Activated CD8-positive, alpha-beta memory T cell treated with anti-CD3 and anti-CD28 coated beads, Interleukin-2, amount 10 ng/mL, durations not matched to agents 7 days and 5 days (primary cell): ENCODE measurements around the gene PIP5K1B. TPM values are rescaled to one million over a fixed set of nuclear protein-coding genes. Genes with fewer than 3 reads are reported as not detected.
"Not testable (repeated sequence)": the region's sequence is repeated elsewhere in the genome, so short reads cannot be mapped to it uniquely, and the experiment has no call there.

Source experiments
- ATAC-seq: fragments of 150-1000 bp; cut with Tn5 transposase; one replicate; pipeline ENCODE4 v1.10.0; 2021; ENCODE audit warnings: moderate library complexity
- CTCF ChIA-PET: fragments of 350-600 bp; sonication (Branson Sonifier 250); formaldehyde crosslinking; loops from one replicate; lab custom pipeline; 2021; ENCODE audit warnings: antibody characterized with exemption; lab: Charles Lee
- DNase-seq: peaks from one replicate; pipeline ENCODE4 v3.0.0-alpha.2; 2020
- H3K27ac Mint-ChIP-seq: one replicate; pipeline ENCODE4 v1.8.0; 2021; ENCODE audit warnings: mild to moderate bottlenecking, mixed read lengths
- H3K27me3 Mint-ChIP-seq: one replicate; pipeline ENCODE4 v1.8.0; 2021; ENCODE audit warnings: mixed read lengths
- H3K36me3 Mint-ChIP-seq: one replicate; pipeline ENCODE4 v1.8.0; 2021; ENCODE audit warnings: mild to moderate bottlenecking, mixed read lengths
- H3K4me1 Mint-ChIP-seq: one replicate; pipeline ENCODE4 v1.8.0; 2021; ENCODE audit warnings: mixed read lengths
- H3K4me3 Mint-ChIP-seq: one replicate; pipeline ENCODE4 v1.8.0; 2021; ENCODE audit warnings: mild to moderate bottlenecking, moderate library complexity, mixed read lengths
- H3K9me3 Mint-ChIP-seq: one replicate; pipeline ENCODE4 v1.8.0; 2022; ENCODE audit warnings: low read depth, mixed read lengths
- total RNA-seq, 2 experiments: library from RNA; stranded (reverse); gene quantifications; one replicate each; pipeline ENCODE4 v1.2.3, GENCODE V29; 2021

The PIP5K1B gene
- total RNA-seq, 2 experiments from 2014 or later = 0.85 to 23.2 TPM

- Mint-ChIP-seq H3K36me3 (no peaks in the 10 kb centered on the region), H3K4me3 (no peak overlapping the region), H3K9me3 (no peaks in the 10 kb centered on the region), H3K4me1 (peaks cover 51% of the 10 kb centered on the region), H3K27ac (no peak overlapping the region), H3K27me3 (no peaks in the 10 kb centered on the region)
- ATAC-seq (no peak), DNase-seq (no peak)
- CTCF ChIA-PET = interaction anchor here (0.8 to 1.5 kb wide), 5 partner anchors 9 to 35 kb away, joined by 3 to 6 read pairs (median 4); no protein-coding TSS in a partner anchor
Observed at GRCh38 chr9:68983522-68984424, 278.7 kb downstream of the PIP5K1B start.

- not testable (repeated sequence) for DNase-seq, H3K9me3 Mint-ChIP-seq, H3K27ac Mint-ChIP-seq, H3K27me3 Mint-ChIP-seq, ATAC-seq, H3K4me3 Mint-ChIP-seq, H3K36me3 Mint-ChIP-seq
- peaks cover 19% of the 10 kb centered on the region for H3K4me1 Mint-ChIP-seq
- CTCF ChIA-PET = interaction anchor here (1.2 kb wide), 1 partner anchor 49 kb away, joined by 4 read pairs; the partner anchor contains the start of gene FXN
Observed at GRCh38 chr9:68986949-68987348, 281.9 kb downstream of the PIP5K1B start.

GRCh38 chr9:68991457-68991856 is 286.4 kb downstream of the PIP5K1B start:
- ATAC-seq (no peak), DNase-seq (no peak)
- CTCF ChIA-PET = no interaction called here
- Mint-ChIP-seq H3K4me1 (peaks cover 8% of the 10 kb centered on the region), H3K27me3 (peaks cover 2% of the 10 kb centered on the region), H3K36me3 (no peaks in the 10 kb centered on the region), H3K27ac (no peak overlapping the region), H3K4me3 (no peak overlapping the region), H3K9me3 (no peaks in the 10 kb centered on the region)

- Mint-ChIP-seq H3K27me3 (peaks cover 9% of the 10 kb centered on the region), H3K36me3 (no peaks in the 10 kb centered on the region), H3K9me3 (no peaks in the 10 kb centered on the region), H3K4me3 (no peak overlapping the region), H3K4me1 (peaks cover 24% of the 10 kb centered on the region), H3K27ac (no peak overlapping the region)
- ATAC-seq (no peak), DNase-seq (no peak)
- CTCF ChIA-PET = interaction anchor here (0.7 to 1.4 kb wide), 2 partner anchors 12 to 46 kb away, joined by 3 read pairs; no protein-coding TSS in a partner anchor
Observed at GRCh38 chr9:68995776-68996175, 290.7 kb downstream of the PIP5K1B start.

GRCh38 chr9:68996462-68996861 is 291.4 kb downstream of the PIP5K1B start:
- H3K4me3 Mint-ChIP-seq = no peak overlapping the region
- no peak overlapping the region for H3K27ac Mint-ChIP-seq
- no peaks in the 10 kb centered on the region for H3K9me3 Mint-ChIP-seq
- CTCF ChIA-PET = interaction anchor here (2.2 kb wide), 1 partner anchor 413 kb away, joined by 9 read pairs; no protein-coding TSS in a partner anchor
- H3K36me3 Mint-ChIP-seq = no peaks in the 10 kb centered on the region
- no peak for DNase-seq
- H3K4me1 Mint-ChIP-seq = peaks cover 24% of the 10 kb centered on the region
- no peak for ATAC-seq
- H3K27me3 Mint-ChIP-seq = peaks cover 13% of the 10 kb centered on the region

GRCh38 chr9:68997666-68998065 is 292.6 kb downstream of the PIP5K1B start:
- ATAC-seq = no peak
- CTCF ChIA-PET = interaction anchor here (0.9 to 2.2 kb wide), 4 partner anchors 12 to 415 kb away, joined by 3 to 9 read pairs (median 6); no protein-coding TSS in a partner anchor
- Mint-ChIP-seq H3K9me3 (no peaks in the 10 kb centered on the region), H3K4me3 (no peak overlapping the region), H3K27ac (no peak overlapping the region), H3K27me3 (peaks cover 16% of the 10 kb centered on the region), H3K36me3 (no peaks in the 10 kb centered on the region), H3K4me1 (peaks cover 24% of the 10 kb centered on the region)
- DNase-seq = no peak

- peaks cover 24% of the 10 kb centered on the region for H3K4me1 Mint-ChIP-seq
- H3K36me3 Mint-ChIP-seq = no peaks in the 10 kb centered on the region
- CTCF ChIA-PET = interaction anchor here (1.0 to 2.2 kb wide), 5 partner anchors 11 to 415 kb away, joined by 3 to 9 read pairs (median 5); no protein-coding TSS in a partner anchor
- ATAC-seq (no peak), DNase-seq (no peak)
- H3K9me3 Mint-ChIP-seq = no peaks in the 10 kb centered on the region
- H3K4me3 Mint-ChIP-seq = no peak overlapping the region
- no peak overlapping the region for H3K27ac Mint-ChIP-seq
- H3K27me3 Mint-ChIP-seq = peaks cover 19% of the 10 kb centered on the region
Observed at GRCh38 chr9:68998385-68998784, 293.3 kb downstream of the PIP5K1B start.

- Mint-ChIP-seq H3K36me3 (no peaks in the 10 kb centered on the region), H3K9me3 (no peaks in the 10 kb centered on the region), H3K4me1 (peaks cover 24% of the 10 kb centered on the region), H3K27me3 (peaks cover 17% of the 10 kb centered on the region), H3K4me3 (no peak overlapping the region), H3K27ac (no peak overlapping the region)
- CTCF ChIA-PET = interaction anchor here (0.7 to 2.2 kb wide), 14 partner anchors 15 to 418 kb away, joined by 3 to 9 read pairs (median 5); no protein-coding TSS in a partner anchor
- ATAC-seq (peak; percentile 22), DNase-seq (no peak)
Observed at GRCh38 chr9:68998812-68999211, 293.8 kb downstream of the PIP5K1B start.

GRCh38 chr9:68999393-69000105 is 294.5 kb downstream of the PIP5K1B start:
- Mint-ChIP-seq H3K9me3 (no peaks in the 10 kb centered on the region), H3K27me3 (peaks cover 23% of the 10 kb centered on the region), H3K4me1 (peaks cover 24% of the 10 kb centered on the region), H3K4me3 (no peak overlapping the region), H3K27ac (no peak overlapping the region), H3K36me3 (no peaks in the 10 kb centered on the region)
- peak; percentile 80 for DNase-seq
- ATAC-seq = peak; percentile 96
- CTCF ChIA-PET = interaction anchor here (0.7 to 1.8 kb wide), 30 partner anchors 11 to 418 kb away, joined by 3 to 12 read pairs (median 4); no protein-coding TSS in a partner anchor

- Mint-ChIP-seq H3K4me1 (peaks cover 12% of the 10 kb centered on the region), H3K27me3 (peaks cover 28% of the 10 kb centered on the region), H3K9me3 (no peaks in the 10 kb centered on the region), H3K4me3 (no peak overlapping the region), H3K27ac (no peak overlapping the region), H3K36me3 (no peaks in the 10 kb centered on the region)
- CTCF ChIA-PET = interaction anchor here (1.5 kb wide), 1 partner anchor 418 kb away, joined by 5 read pairs; no protein-coding TSS in a partner anchor
- no peak for DNase-seq
- ATAC-seq = no peak
Observed at GRCh38 chr9:69001921-69002320, 296.9 kb downstream of the PIP5K1B start.

GRCh38 chr9:69003051-69003450 is 298.0 kb downstream of the PIP5K1B start:
- H3K27me3 Mint-ChIP-seq = peaks cover 31% of the 10 kb centered on the region
- no peaks in the 10 kb centered on the region for H3K9me3 Mint-ChIP-seq
- H3K4me1 Mint-ChIP-seq = peaks cover 11% of the 10 kb centered on the region
- H3K36me3 Mint-ChIP-seq = no peaks in the 10 kb centered on the region
- DNase-seq (no peak), ATAC-seq (no peak)
- H3K4me3 Mint-ChIP-seq = no peak overlapping the region
- no peak overlapping the region for H3K27ac Mint-ChIP-seq
- CTCF ChIA-PET = interaction anchor here (0.6 to 1.5 kb wide), 3 partner anchors 10 to 420 kb away, joined by 3 to 5 read pairs (median 3); no protein-coding TSS in a partner anchor

GRCh38 chr9:69004836-69005235 is 299.8 kb downstream of the PIP5K1B start:
- H3K27ac Mint-ChIP-seq = no peak overlapping the region
- no peaks in the 10 kb centered on the region for H3K9me3 Mint-ChIP-seq
- H3K36me3 Mint-ChIP-seq = no peaks in the 10 kb centered on the region
- DNase-seq = no peak
- H3K27me3 Mint-ChIP-seq = peaks cover 38% of the 10 kb centered on the region
- no peak overlapping the region for H3K4me3 Mint-ChIP-seq
- CTCF ChIA-PET = interaction anchor here (0.9 to 1.4 kb wide), 3 partner anchors 24 to 421 kb away, joined by 3 to 4 read pairs (median 3); no protein-coding TSS in a partner anchor
- H3K4me1 Mint-ChIP-seq = no peaks in the 10 kb centered on the region
- ATAC-seq = no peak

- peaks cover 14% of the 10 kb centered on the region for H3K4me1 Mint-ChIP-seq
- no peaks in the 10 kb centered on the region for H3K9me3 Mint-ChIP-seq
- ATAC-seq (no peak), DNase-seq (no peak)
- CTCF ChIA-PET = interaction anchor here (1.5 to 3.6 kb wide), 4 partner anchors 10 to 26 kb away, joined by 4 to 12 read pairs (median 6); partner anchors contain the start of gene FXN
- no peak overlapping the region for H3K27ac Mint-ChIP-seq
- peaks cover 44% of the 10 kb centered on the region for H3K27me3 Mint-ChIP-seq
- H3K4me3 Mint-ChIP-seq = no peak overlapping the region
- H3K36me3 Mint-ChIP-seq = no peaks in the 10 kb centered on the region
Observed at GRCh38 chr9:69009708-69010107, 304.7 kb downstream of the PIP5K1B start.
